Fibroblast of lung (primary cell): Measurements from ENCODE around the gene CSNK2A1. TPM values are rescaled to one million over a fixed set of nuclear protein-coding genes. Genes with fewer than 3 reads are reported as not detected.

Experiments
- DNase-seq, 2 donors: peaks; one replicate each; pipeline versions ENCODE4 v3.0.0 to v3.0.0-alpha.2; 2010; ENCODE audit warnings: low read depth in 2 of 2
- H2AFZ ChIP-seq: 2 replicates; pipeline ENCODE4 v1.5.1; 2012; ENCODE audit warnings: low read length, control low read depth, inconsistent platforms
- H3K27ac ChIP-seq: 2 replicates; pipeline ENCODE4 v1.5.1; 2011; ENCODE audit warnings: low read length, control low read depth; ENCODE audit not compliant: insufficient read depth
- H3K27me3 ChIP-seq: 2 replicates; pipeline ENCODE4 v1.5.1; 2011; ENCODE audit warnings: mild to moderate bottlenecking, low read length; ENCODE audit not compliant: control insufficient read depth, insufficient read depth
- H3K36me3 ChIP-seq: 2 replicates; pipeline ENCODE4 v1.5.1; 2011; ENCODE audit warnings: low read length; ENCODE audit not compliant: control insufficient read depth, insufficient read depth
- H3K4me1 ChIP-seq: 2 replicates; pipeline ENCODE4 v1.5.1; 2011; ENCODE audit warnings: low read length; ENCODE audit not compliant: control insufficient read depth, insufficient read depth; ENCODE audit errors: extremely low read depth
- H3K4me2 ChIP-seq: 2 replicates; pipeline ENCODE4 v1.5.1; 2011; ENCODE audit warnings: low read length, control low read depth; ENCODE audit not compliant: insufficient read depth; ENCODE audit errors: extremely low read depth
- H3K4me3 ChIP-seq, 4 experiments: fragments of 200-600 bp in 1 of 4; sonication (generic) in 1 of 4; replicated peaks in 1 of 4; 2 replicates each; pipeline ENCODE4 v1.5.1; 2011 to 2016; ENCODE audit warnings: low read length in 4 of 4, low read depth in 3 of 4, mild to moderate bottlenecking in 3 of 4, control low read depth in 2 of 4, inconsistent platforms in 1 of 4, mixed read lengths in 1 of 4; ENCODE audit not compliant: insufficient read depth in 1 of 4; ENCODE audit errors: control extremely low read depth in 1 of 4
- H3K79me2 ChIP-seq: 2 replicates; pipeline ENCODE4 v1.5.1; 2012; ENCODE audit warnings: mild to moderate bottlenecking, low read length, inconsistent platforms; ENCODE audit not compliant: control insufficient read depth, insufficient read depth
- H3K9ac ChIP-seq: 2 replicates; pipeline ENCODE4 v1.5.1; 2011; ENCODE audit warnings: mild to moderate bottlenecking, low read length, control low read depth; ENCODE audit not compliant: insufficient read depth
- H3K9me3 ChIP-seq: 2 replicates; pipeline ENCODE4 v1.5.1; 2012; ENCODE audit warnings: low read depth, low read length; ENCODE audit not compliant: control insufficient read depth, insufficient read depth
- H4K20me1 ChIP-seq: 2 replicates; pipeline ENCODE4 v1.5.1; 2011; ENCODE audit warnings: low read length; ENCODE audit not compliant: control insufficient read depth, insufficient read depth; ENCODE audit errors: extremely low read depth
- EZH2 ChIP-seq: IDR thresholded peaks from 2 replicates; pipeline ENCODE4 v1.5.1; 2012; ENCODE audit warnings: low read length, control low read depth, mild to moderate bottlenecking; ENCODE audit errors: missing control alignments
- polyA plus RNA-seq, 2 donors: library from polyadenylated mRNA; depleted of rRNA in 1 of 2; stranded (reverse) in 1 of 2; unstranded in 1 of 2; fragments of >200 nt; gene quantifications; 2 replicates each; pipeline ENCODE4 v1.2.1, GENCODE V29; 2011 to 2012; ENCODE audit warnings: missing spikeins in 1 of 2
- total RNA-seq: library from RNA; depleted of rRNA; stranded (reverse); fragments of >200 nt; gene quantifications from 2 replicates; pipeline ENCODE4 v1.2.1, GENCODE V29; 2014
- TF ChIP-seq, protein P1 (sequence below), 2 donors: IDR thresholded peaks in 1 of 2; conservative IDR thresholded peaks in 1 of 2; 1 replicate in 1 of 2; 2 replicates in 1 of 2; pipeline ENCODE4 v1.5.1; 2011 to 2012; ENCODE audit warnings: low read length in 2 of 2, control low read depth in 1 of 2, inconsistent platforms in 1 of 2, low read depth in 1 of 2, mild to moderate bottlenecking in 1 of 2

CSNK2A1 gene
- total and polyA plus RNA-seq, 2 donors (not counting 1 experiment from before 2014, with no cell fraction given): 120 to 124 TPM

DNA sequence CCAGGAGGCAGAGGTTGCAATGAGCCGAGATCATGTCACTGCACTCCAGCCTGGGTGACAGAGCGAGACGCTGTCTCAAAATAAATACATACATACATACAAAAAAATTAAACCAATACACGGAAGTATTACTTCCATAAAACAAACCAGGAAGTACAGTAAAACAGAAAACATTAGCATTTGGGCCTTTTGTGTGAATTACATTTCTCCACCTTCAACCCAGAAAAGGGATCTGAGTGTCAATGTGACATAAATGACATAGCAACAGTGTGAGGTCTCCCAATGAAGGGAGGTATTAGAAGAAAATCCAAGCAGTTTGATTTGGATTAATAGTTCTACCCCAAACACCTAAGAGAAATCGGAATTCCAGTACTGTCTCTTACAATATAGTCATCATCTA is 10.1 kb downstream of the CSNK2A1 start:
- DNase-seq: no peak
- peaks cover 2% of the 10 kb centered on the region for H3K4me1 ChIP-seq
- peaks cover 97% of the 10 kb centered on the region for H3K79me2 ChIP-seq
- no peak overlapping the region for H3K4me3 ChIP-seq
- H3K4me2 ChIP-seq: no peak overlapping the region
- H3K9me3 ChIP-seq: no peaks in the 10 kb centered on the region
- TF ChIP-seq EZH2: no peak
- TF ChIP-seq, protein P1, sequence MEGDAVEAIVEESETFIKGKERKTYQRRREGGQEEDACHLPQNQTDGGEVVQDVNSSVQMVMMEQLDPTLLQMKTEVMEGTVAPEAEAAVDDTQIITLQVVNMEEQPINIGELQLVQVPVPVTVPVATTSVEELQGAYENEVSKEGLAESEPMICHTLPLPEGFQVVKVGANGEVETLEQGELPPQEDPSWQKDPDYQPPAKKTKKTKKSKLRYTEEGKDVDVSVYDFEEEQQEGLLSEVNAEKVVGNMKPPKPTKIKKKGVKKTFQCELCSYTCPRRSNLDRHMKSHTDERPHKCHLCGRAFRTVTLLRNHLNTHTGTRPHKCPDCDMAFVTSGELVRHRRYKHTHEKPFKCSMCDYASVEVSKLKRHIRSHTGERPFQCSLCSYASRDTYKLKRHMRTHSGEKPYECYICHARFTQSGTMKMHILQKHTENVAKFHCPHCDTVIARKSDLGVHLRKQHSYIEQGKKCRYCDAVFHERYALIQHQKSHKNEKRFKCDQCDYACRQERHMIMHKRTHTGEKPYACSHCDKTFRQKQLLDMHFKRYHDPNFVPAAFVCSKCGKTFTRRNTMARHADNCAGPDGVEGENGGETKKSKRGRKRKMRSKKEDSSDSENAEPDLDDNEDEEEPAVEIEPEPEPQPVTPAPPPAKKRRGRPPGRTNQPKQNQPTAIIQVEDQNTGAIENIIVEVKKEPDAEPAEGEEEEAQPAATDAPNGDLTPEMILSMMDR (conservative IDR thresholded peaks at IDR 0.05 in 1 of 2, IDR thresholded peaks at IDR 0.05 in 1 of 2; ENCODE audit: low read depth in 1 of 2, low read length in 2 of 2): no peak
- H2AFZ ChIP-seq: no peak overlapping the region
- no peak overlapping the region for H3K27ac ChIP-seq
- no peaks in the 10 kb centered on the region for H3K27me3 ChIP-seq
- peaks cover 11% of the 10 kb centered on the region for H4K20me1 ChIP-seq
- H3K36me3 ChIP-seq: no peaks in the 10 kb centered on the region
- H3K9ac ChIP-seq: no peak overlapping the region

- Histone ChIP-seq H3K9ac (no peak overlapping the region), H3K27ac (no peak overlapping the region), H3K4me1 (peaks cover 2% of the 10 kb centered on the region), H2AFZ (no peak overlapping the region), H4K20me1 (peaks cover 11% of the 10 kb centered on the region), H3K9me3 (no peaks in the 10 kb centered on the region), H3K4me3 (no peak overlapping the region), H3K4me2 (no peak overlapping the region), H3K79me2 (peaks cover 97% of the 10 kb centered on the region), H3K36me3 (no peaks in the 10 kb centered on the region), H3K27me3 (no peaks in the 10 kb centered on the region)
- TF ChIP-seq EZH2: no peak
- TF ChIP-seq, protein P1 (conservative IDR thresholded peaks at IDR 0.05 in 1 of 2, IDR thresholded peaks at IDR 0.05 in 1 of 2; ENCODE audit: low read depth in 1 of 2, low read length in 2 of 2): no peak
- no peak for DNase-seq
Observed at GRCh38 chr20:532530-532929, 11.1 kb downstream of the CSNK2A1 start.

- H3K4me2 ChIP-seq: no peak overlapping the region
- no peak overlapping the region for H3K27ac ChIP-seq
- H3K9me3 ChIP-seq: no peaks in the 10 kb centered on the region
- peaks cover 11% of the 10 kb centered on the region for H4K20me1 ChIP-seq
- H2AFZ ChIP-seq: no peak overlapping the region
- peaks cover 2% of the 10 kb centered on the region for H3K36me3 ChIP-seq
- no peak overlapping the region for H3K4me3 ChIP-seq
- no peak for DNase-seq
- no peak overlapping the region for H3K9ac ChIP-seq
- peaks cover 96% of the 10 kb centered on the region for H3K79me2 ChIP-seq
- TF ChIP-seq, protein P1 (conservative IDR thresholded peaks at IDR 0.05 in 1 of 2, IDR thresholded peaks at IDR 0.05 in 1 of 2; ENCODE audit: low read depth in 1 of 2, low read length in 2 of 2): no peak
- no peak for TF ChIP-seq EZH2
- peaks cover 2% of the 10 kb centered on the region for H3K4me1 ChIP-seq
- H3K27me3 ChIP-seq: no peaks in the 10 kb centered on the region
Observed at GRCh38 chr20:531608-532007, 12.0 kb downstream of the CSNK2A1 start.
